Neuronal stem cell (in vitro differentiated cells): Measurements from ENCODE around the gene NR2F1.

Source experiments
- DNase-seq: peaks from one replicate; pipeline ENCODE4 v3.0.0-alpha.2; 2013; ENCODE audit warnings: low spot score
- H2AFZ ChIP-seq: one replicate; pipeline ENCODE4 v1.6.1; 2013; ENCODE audit warnings: mild to moderate bottlenecking, low read length, inconsistent platforms
- H2AK5ac ChIP-seq: 2 replicates; pipeline ENCODE4 v1.6.1; 2013; ENCODE audit warnings: low read depth, mild to moderate bottlenecking, inconsistent platforms, low read length, moderate library complexity, mixed read lengths
- H2BK120ac ChIP-seq: 2 replicates; pipeline ENCODE4 v1.6.1; 2013; ENCODE audit warnings: low read depth, mild to moderate bottlenecking, inconsistent platforms, low read length, moderate library complexity, mixed read lengths
- H2BK12ac ChIP-seq: one replicate; pipeline ENCODE4 v1.6.1; 2013; ENCODE audit warnings: low read length, inconsistent platforms
- H2BK15ac ChIP-seq: 2 replicates; pipeline ENCODE4 v1.6.1; 2013; ENCODE audit warnings: mild to moderate bottlenecking, low read length, inconsistent platforms, mixed read lengths
- H2BK5ac ChIP-seq: one replicate; pipeline ENCODE4 v1.6.1; 2013; ENCODE audit warnings: inconsistent platforms, mild to moderate bottlenecking, low read length, moderate library complexity
- H3K14ac ChIP-seq: one replicate; pipeline ENCODE4 v1.6.1; 2013; ENCODE audit warnings: low read length, inconsistent platforms
- H3K18ac ChIP-seq: 2 replicates; pipeline ENCODE4 v1.6.1; 2013; ENCODE audit warnings: low read length, inconsistent platforms
- H3K23ac ChIP-seq: 2 replicates; pipeline ENCODE4 v1.6.1; 2013; ENCODE audit warnings: low read depth, mild to moderate bottlenecking, mixed read lengths, low read length, inconsistent platforms; ENCODE audit not compliant: poor library complexity
- H3K27ac ChIP-seq: replicated peaks from 3 replicates; pipeline ENCODE4 v1.5.1; 2013; ENCODE audit warnings: low read length, inconsistent platforms
- H3K27me3 ChIP-seq, 3 experiments: 2 replicates each; pipeline ENCODE4 v1.6.1; 2013; ENCODE audit warnings: low read length in 3 of 3, mild to moderate bottlenecking in 2 of 3, inconsistent platforms in 1 of 3, low read depth in 1 of 3, mixed read lengths in 1 of 3, moderate library complexity in 1 of 3; ENCODE audit not compliant: control insufficient read depth in 3 of 3, insufficient read depth in 3 of 3
- H3K36me3 ChIP-seq, 2 donors: replicated peaks in 1 of 2; 2 replicates each; pipeline ENCODE4 v1.6.1; 2013; ENCODE audit warnings: low read length in 2 of 2; ENCODE audit not compliant: control insufficient read depth in 2 of 2, insufficient read depth in 2 of 2
- H3K4ac ChIP-seq: 2 replicates; pipeline ENCODE4 v1.6.1; 2013; ENCODE audit warnings: inconsistent platforms, mild to moderate bottlenecking, low read length, moderate library complexity
- H3K4me1 ChIP-seq, 2 donors: 1 replicate in 1 of 2; 2 replicates in 1 of 2; pipeline ENCODE4 v1.6.1; 2013; ENCODE audit warnings: low read length in 2 of 2, low read depth in 1 of 2; ENCODE audit not compliant: control insufficient read depth in 2 of 2, insufficient read depth in 1 of 2
- H3K4me2 ChIP-seq: one replicate; pipeline ENCODE4 v1.6.1; 2013; ENCODE audit warnings: mild to moderate bottlenecking, low read length, inconsistent platforms; ENCODE audit not compliant: insufficient read depth, poor library complexity, severe bottlenecking
- H3K4me3 ChIP-seq, 2 donors: 2 replicates each; pipeline ENCODE4 v1.5.1; 2013; ENCODE audit warnings: low read length in 2 of 2, mild to moderate bottlenecking in 2 of 2, inconsistent platforms in 1 of 2, moderate library complexity in 1 of 2
- H3K79me1 ChIP-seq: one replicate; pipeline ENCODE4 v1.6.1; 2013; ENCODE audit warnings: low read depth, mild to moderate bottlenecking, inconsistent platforms, low read length, moderate library complexity
- H3K9ac ChIP-seq: one replicate; pipeline ENCODE4 v1.6.1; 2013; ENCODE audit warnings: mild to moderate bottlenecking, low read depth, low read length, inconsistent platforms; ENCODE audit not compliant: poor library complexity
- H3K9me3 ChIP-seq, 2 donors: replicated peaks in 1 of 2; 2 replicates each; pipeline versions ENCODE3 to v1.6.1; 2013; ENCODE audit warnings: low read length in 2 of 2, mild to moderate bottlenecking in 2 of 2, inconsistent platforms in 1 of 2, low read depth in 1 of 2, mixed read lengths in 1 of 2, moderate library complexity in 1 of 2; ENCODE audit not compliant: control insufficient read depth in 2 of 2, insufficient read depth in 1 of 2
- H4K8ac ChIP-seq: one replicate; pipeline ENCODE4 v1.6.1; 2013; ENCODE audit warnings: low read depth, mild to moderate bottlenecking, inconsistent platforms, low read length, moderate library complexity
- H4K91ac ChIP-seq: one replicate; pipeline ENCODE4 v1.6.1; 2013; ENCODE audit warnings: low read length, low read depth, mild to moderate bottlenecking, inconsistent platforms; ENCODE audit not compliant: poor library complexity
- WGBS, 2 donors: extraction: QIAGEN DNeasy Blood & Tissue Kit; methylation state at CpG; one replicate each; pipeline ENCODE4 v1.1.7; 2013; ENCODE audit warnings: missing lambda C conversion rate in 2 of 2, mixed read lengths in 1 of 2; ENCODE audit not compliant: insufficient read length in 2 of 2, insufficient replicate concordance in 1 of 2; ENCODE audit errors: extremely low coverage in 2 of 2; 5-methylcytosine and 5-hydroxymethylcytosine counted together

NR2F1 gene

DNA sequence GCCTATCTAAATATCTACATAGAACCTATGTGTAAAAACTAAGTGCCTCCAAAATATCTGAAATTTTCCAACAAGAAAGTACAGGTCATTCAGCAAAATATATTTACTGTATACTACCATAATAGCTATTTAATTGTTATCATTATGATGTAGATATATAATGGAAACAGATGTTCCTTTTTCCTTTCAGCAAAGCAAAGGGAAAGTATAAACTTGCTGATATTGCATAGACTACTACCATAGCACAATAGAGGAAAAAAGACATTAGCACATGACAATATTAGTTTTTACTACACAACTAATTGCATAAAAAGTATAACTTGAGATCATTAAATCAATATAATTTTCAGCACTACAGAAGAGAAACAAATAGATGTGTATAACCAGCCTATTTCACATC lies 16.9 kb upstream of the NR2F1 start:
- Histone ChIP-seq H2AFZ (no peak overlapping the region), H3K18ac (no peak overlapping the region), H2AK5ac (no peak overlapping the region), H4K8ac (no peak overlapping the region), H4K91ac (no peak overlapping the region), H2BK15ac (no peak overlapping the region), H2BK12ac (no peak overlapping the region), H3K4ac (no peak overlapping the region), H3K4me3 (no peak overlapping the region), H3K4me2 (no peak overlapping the region), H2BK120ac (no peak overlapping the region), H3K27ac (no peak overlapping the region), H3K9me3 (peaks cover 0 to 22% of the 10 kb centered on the region in 2 donors), H3K23ac (no peak overlapping the region), H3K79me1 (no peaks in the 10 kb centered on the region), H2BK5ac (no peak overlapping the region), H3K14ac (no peak overlapping the region), H3K9ac (no peak overlapping the region), H3K36me3 (peaks cover 0 to 64% of the 10 kb centered on the region in 2 donors), H3K4me1 (peaks cover 0 to 10% of the 10 kb centered on the region in 2 donors), H3K27me3 (peaks cover 0 to 16% (median 0%) of the 10 kb centered on the region in 3 experiments)
- no peak for DNase-seq

DNA sequence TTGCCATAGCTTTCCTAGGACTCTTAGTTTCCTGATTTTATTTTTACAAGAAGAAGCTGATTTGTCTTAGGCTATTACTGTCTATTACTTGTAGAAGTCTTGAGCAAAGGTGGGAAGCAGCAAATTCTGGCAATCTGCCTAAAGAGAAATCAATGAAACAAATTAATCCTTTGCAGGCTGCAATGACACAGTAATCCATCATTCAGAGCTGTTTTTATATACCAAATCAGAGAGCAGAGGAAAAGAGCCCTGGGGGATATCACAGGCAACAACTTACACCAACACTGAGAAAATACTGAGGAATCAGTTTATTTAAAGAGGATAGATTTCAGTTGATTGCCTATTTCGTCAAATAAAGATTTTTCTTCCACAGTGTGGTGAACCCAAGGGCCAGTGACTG lies 15.6 kb upstream of the NR2F1 start:
- peaks cover 0 to 64% of the 10 kb centered on the region in 2 donors for H3K36me3 ChIP-seq
- no peak overlapping the region for H3K9ac ChIP-seq
- no peak overlapping the region for H3K18ac ChIP-seq
- no peak overlapping the region for H4K8ac ChIP-seq
- no peak overlapping the region for H2AFZ ChIP-seq
- H3K14ac ChIP-seq: no peak overlapping the region
- no peak overlapping the region for H3K4me3 ChIP-seq
- no peak overlapping the region for H3K23ac ChIP-seq
- WGBS, 2 donors: no CpG with 5 or more reads among the region's 1 CpG
- no peak for DNase-seq
- no peak overlapping the region for H2BK12ac ChIP-seq
- H3K4ac ChIP-seq: no peak overlapping the region
- H3K79me1 ChIP-seq: no peaks in the 10 kb centered on the region
- H3K27ac ChIP-seq: no peak overlapping the region
- H2BK5ac ChIP-seq: no peak overlapping the region
- peaks cover 0 to 29% (median 0%) of the 10 kb centered on the region in 3 experiments for H3K27me3 ChIP-seq
- H4K91ac ChIP-seq: no peak overlapping the region
- H2BK120ac ChIP-seq: no peak overlapping the region
- H3K4me1 ChIP-seq: peaks cover 0 to 20% of the 10 kb centered on the region in 2 donors
- H2AK5ac ChIP-seq: no peak overlapping the region
- peaks cover 0 to 34% of the 10 kb centered on the region in 2 donors for H3K9me3 ChIP-seq
- no peak overlapping the region for H2BK15ac ChIP-seq
- H3K4me2 ChIP-seq: no peak overlapping the region

DNA sequence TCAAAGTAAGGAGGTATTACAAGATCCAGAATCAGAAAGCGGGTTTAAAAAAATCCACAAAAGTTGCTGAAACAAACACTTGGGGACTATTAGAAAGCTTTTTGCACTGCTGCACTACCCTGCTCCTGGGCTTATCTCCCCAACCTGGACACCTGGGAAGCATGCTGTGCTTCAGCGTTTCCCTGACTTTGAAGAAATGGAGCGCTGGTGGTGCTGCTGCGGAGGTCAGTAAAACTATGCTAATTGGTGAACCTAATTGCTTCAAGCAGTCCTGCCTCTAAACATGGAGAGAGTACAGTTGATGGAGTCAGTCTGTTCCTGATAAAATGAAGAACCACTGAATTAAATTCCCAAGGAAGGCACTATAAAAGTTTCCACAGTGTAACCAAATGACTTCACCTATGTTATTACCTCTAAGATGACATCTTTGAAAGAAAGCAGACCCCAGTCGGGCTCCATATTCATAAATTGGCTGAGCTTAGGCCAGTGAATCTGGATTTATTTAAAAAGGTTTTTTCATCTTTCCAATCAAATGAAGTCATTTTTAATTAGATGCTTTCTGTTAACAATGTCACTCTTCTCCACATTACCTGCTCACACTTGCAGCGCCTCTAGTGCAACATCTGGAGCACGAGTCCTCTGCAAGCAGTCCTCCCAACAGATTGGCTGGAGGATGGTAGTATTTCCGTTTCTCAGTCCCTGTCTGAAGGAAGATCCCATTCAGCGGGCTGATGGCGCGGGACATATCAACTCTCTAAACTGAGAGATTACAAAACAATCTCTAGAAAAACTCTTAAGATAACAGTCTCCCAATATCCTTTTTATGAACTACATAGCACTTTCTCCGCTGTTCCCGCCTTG lies 13.5 kb upstream of the NR2F1 start:
- no peak overlapping the region for H2BK5ac ChIP-seq
- no peak overlapping the region for H2BK120ac ChIP-seq
- H3K79me1 ChIP-seq: no peaks in the 10 kb centered on the region
- H4K91ac ChIP-seq: no peak overlapping the region
- peaks cover 3 to 35% of the 10 kb centered on the region in 2 donors for H3K4me1 ChIP-seq
- H3K36me3 ChIP-seq: peaks cover 0 to 72% of the 10 kb centered on the region in 2 donors
- H3K14ac ChIP-seq: no peak overlapping the region
- no peak overlapping the region for H2AFZ ChIP-seq
- H3K4ac ChIP-seq: no peak overlapping the region
- H3K27ac ChIP-seq: no peak overlapping the region
- no peak overlapping the region for H4K8ac ChIP-seq
- no peak overlapping the region for H3K18ac ChIP-seq
- H2AK5ac ChIP-seq: no peak overlapping the region
- peaks cover 0 to 43% of the 10 kb centered on the region in 2 donors for H3K9me3 ChIP-seq
- no peak overlapping the region for H3K23ac ChIP-seq
- no peak overlapping the region for H3K9ac ChIP-seq
- H2BK15ac ChIP-seq: no peak overlapping the region
- H3K4me3 ChIP-seq: no peak overlapping the region
- DNase-seq: no peak
- H2BK12ac ChIP-seq: no peak overlapping the region
- H3K4me2 ChIP-seq: no peak overlapping the region
- no CpG with 5 or more reads among the region's 13 CpGs for WGBS, 2 donors
- peaks cover 0 to 45% (median 0%) of the 10 kb centered on the region in 3 experiments for H3K27me3 ChIP-seq

DNA sequence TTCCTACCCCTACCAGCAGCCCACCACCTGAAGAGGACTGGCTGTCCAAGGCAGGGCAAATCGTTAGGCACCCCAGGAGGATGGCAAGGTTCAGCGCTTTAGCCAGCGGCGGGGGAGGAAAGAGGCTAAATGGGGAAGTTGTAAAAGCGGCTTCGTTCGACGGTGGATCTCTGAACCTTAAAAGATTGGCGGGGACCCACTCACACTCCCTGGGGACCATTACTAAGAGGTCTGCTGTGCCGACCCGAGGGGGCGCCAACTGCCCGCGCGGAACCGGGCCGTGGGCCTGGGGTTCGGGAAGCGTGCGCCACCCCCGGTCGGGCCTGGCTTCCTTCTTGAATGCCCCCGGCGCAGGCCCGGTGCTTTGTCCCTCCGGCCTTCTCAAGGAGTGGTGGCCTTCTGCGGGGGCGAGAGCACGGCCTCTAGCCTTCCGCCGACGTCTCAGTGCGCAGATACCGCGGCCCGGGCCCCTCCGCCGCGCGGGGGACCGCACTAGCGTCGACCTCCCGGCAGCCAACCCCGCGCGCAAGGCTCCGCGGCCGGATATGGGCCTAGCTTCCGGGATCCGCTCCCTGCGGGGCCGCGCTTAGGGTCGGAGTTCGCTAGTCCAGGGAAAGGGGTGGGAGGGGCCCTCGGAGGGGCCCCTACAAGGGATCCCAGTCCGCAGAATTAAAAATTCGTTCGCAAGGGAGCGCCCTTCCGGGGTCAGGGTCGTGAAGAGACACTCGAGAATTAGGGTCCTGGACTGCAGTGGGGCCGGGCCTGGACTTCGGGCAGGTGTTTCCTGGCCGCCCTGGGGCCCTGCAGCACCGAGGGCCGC lies 12.5 kb upstream of the NR2F1 start:
- peaks cover 13 to 41% of the 10 kb centered on the region in 2 donors for H3K4me1 ChIP-seq
- H4K91ac ChIP-seq: peak overlapping the region; percentile 34
- peak overlapping the region; percentile 58 for H3K4me2 ChIP-seq
- no peak overlapping the region for H3K4me3 ChIP-seq
- H3K9ac ChIP-seq: no peak overlapping the region
- peaks cover 0 to 72% of the 10 kb centered on the region in 2 donors for H3K36me3 ChIP-seq
- no peak overlapping the region for H3K4ac ChIP-seq
- WGBS, 2 donors: no CpG with 5 or more reads among the region's 70 CpGs
- H3K14ac ChIP-seq: no peak overlapping the region
- no peaks in the 10 kb centered on the region for H3K79me1 ChIP-seq
- peak overlapping the region; percentile 93 for H3K18ac ChIP-seq
- H2BK120ac ChIP-seq: no peak overlapping the region
- H3K27ac ChIP-seq: no peak overlapping the region
- peak overlapping the region; percentile 12 for H2BK15ac ChIP-seq
- H2AK5ac ChIP-seq: peak overlapping the region; percentile 6
- H2AFZ ChIP-seq: no peak overlapping the region
- peaks cover 0 to 45% (median 0%) of the 10 kb centered on the region in 3 experiments for H3K27me3 ChIP-seq
- no peak overlapping the region for H3K23ac ChIP-seq
- H4K8ac ChIP-seq: no peak overlapping the region
- H3K9me3 ChIP-seq: peaks cover 0 to 43% of the 10 kb centered on the region in 2 donors
- no peak for DNase-seq
- H2BK12ac ChIP-seq: peak overlapping the region; percentile 76
- no peak overlapping the region for H2BK5ac ChIP-seq
